ENCODE results near the gene AP3B2.

DNA sequence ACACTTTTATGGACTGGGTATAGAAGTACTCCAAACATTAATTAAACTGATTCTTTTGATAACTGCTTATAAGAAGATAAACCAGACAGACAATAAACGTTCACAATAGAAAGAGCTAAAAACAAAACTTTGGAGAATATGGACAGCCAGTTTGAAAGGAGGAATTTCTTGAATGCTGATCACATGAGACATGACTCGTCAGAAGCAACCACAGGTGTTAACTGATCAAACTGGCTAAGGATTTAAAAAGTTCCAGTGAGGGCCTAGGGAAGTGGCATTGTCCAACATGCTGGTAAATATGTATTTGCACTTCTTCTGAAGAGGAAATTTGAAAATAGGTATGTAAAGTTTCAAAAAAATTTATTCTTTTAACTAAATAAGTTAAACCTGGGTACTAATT is 29.4 kb upstream of the AP3B2 start:
- TF ChIP-seq CTCF (IDR thresholded peaks at IDR 0.05) (no peak), POLR2A (IDR thresholded peaks at IDR 0.05) (no peak), POLR2AphosphoS5 (IDR thresholded peaks at IDR 0.05) (no peak)
